HG03575 (cell line): Measurements from ENCODE around the gene VCAM1.
"Not testable (repeated sequence)": the region's sequence is repeated elsewhere in the genome, so short reads cannot be mapped to it uniquely, and the experiment has no call there.

Source experiments
- ATAC-seq: cut with Tn5 transposase; IDR thresholded peaks from one replicate; pipeline ENCODE4 v1.9.1; 2021; ENCODE audit not compliant: unreplicated experiment, insufficient number of reproducible peaks, low FRiP score; ENCODE audit errors: extremely low read depth

The VCAM1 gene, protein sequence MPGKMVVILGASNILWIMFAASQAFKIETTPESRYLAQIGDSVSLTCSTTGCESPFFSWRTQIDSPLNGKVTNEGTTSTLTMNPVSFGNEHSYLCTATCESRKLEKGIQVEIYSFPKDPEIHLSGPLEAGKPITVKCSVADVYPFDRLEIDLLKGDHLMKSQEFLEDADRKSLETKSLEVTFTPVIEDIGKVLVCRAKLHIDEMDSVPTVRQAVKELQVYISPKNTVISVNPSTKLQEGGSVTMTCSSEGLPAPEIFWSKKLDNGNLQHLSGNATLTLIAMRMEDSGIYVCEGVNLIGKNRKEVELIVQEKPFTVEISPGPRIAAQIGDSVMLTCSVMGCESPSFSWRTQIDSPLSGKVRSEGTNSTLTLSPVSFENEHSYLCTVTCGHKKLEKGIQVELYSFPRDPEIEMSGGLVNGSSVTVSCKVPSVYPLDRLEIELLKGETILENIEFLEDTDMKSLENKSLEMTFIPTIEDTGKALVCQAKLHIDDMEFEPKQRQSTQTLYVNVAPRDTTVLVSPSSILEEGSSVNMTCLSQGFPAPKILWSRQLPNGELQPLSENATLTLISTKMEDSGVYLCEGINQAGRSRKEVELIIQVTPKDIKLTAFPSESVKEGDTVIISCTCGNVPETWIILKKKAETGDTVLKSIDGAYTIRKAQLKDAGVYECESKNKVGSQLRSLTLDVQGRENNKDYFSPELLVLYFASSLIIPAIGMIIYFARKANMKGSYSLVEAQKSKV

GRCh38 chr1:100719490-100719889 lies at the start of gene VCAM1:
Gene VCAM1, plus strand, starts transcription at chr1:100719742. Its CDS starts 119 bp downstream, at chr1:100719861.
- peak; percentile 72 for ATAC-seq

- no peak for ATAC-seq
Measured at GRCh38 chr1:100670083-100670482, 49.5 kb upstream of the VCAM1 start.

- ATAC-seq = no peak
Measured at GRCh38 chr1:100671601-100672000, 47.9 kb upstream of the VCAM1 start.

DNA sequence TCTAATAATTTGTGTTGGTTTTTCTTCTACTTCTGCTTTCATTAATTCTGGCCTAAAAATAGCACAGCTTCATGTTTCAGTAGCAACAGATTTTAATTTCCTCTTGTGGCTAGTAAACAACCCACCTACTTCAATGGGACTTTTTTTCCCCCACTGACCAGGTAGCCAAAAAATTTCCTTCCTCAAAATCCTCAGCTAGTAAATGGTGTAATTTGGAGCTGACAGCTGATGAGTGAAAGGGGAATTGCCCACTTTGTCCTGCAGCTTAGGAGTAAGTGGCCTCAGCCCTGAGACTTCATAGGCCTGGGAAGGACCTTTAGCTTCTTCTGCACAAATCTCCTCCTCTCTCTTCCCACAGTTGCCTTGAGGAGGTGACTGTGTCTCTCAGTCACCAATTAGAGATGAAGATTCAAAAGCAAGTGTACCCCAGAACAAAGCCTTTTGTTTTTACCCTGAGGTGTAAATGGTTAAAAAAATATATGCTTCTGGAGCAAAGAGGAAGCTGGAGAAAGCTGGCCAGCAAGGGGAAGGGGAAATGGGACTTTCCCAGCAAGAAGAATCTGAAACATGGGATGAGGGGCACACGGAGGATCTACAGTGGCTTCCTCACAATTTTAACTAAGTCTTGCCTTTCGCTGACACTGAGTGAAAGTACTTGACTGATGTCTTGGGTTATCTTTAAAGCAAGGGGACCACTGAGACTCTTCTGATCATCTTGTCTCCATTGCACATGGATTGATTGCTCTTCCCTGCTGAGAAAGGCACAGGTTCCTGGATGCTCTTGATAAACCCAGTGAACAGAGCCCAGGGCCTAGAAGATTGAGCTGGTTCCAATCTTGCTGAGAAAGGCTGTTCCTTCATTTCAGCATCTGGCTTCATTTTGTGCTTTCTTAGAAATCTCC lies 35.8 kb upstream of the VCAM1 start:
- ATAC-seq = no peak

DNA sequence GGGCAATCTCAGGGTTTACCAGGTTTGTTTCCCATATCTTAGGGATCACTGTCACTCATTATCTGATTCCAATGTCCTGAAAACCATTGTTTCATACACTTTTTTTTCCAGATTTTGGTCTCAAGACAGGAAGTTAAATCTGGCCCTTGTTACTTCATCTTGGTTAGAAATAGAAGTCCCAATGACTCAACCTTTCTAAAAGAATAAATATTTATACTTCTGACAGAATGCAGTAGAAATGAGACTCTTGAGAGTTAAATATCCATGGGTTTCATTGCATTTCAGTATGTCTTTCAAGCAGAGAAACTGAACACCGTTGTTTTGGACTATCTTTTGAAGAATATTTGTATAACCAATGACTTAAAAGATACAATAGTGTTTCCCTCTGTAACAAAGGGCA lies 19.8 kb upstream of the VCAM1 start:
- ATAC-seq = no peak

GRCh38 chr1:100700586-100700985 lies 19.0 kb upstream of the VCAM1 start:
- no peak for ATAC-seq

GRCh38 chr1:100703052-100703451 lies 16.5 kb upstream of the VCAM1 start:
- no peak for ATAC-seq

GRCh38 chr1:100703716-100704115 lies 15.8 kb upstream of the VCAM1 start:
- ATAC-seq = no peak

DNA sequence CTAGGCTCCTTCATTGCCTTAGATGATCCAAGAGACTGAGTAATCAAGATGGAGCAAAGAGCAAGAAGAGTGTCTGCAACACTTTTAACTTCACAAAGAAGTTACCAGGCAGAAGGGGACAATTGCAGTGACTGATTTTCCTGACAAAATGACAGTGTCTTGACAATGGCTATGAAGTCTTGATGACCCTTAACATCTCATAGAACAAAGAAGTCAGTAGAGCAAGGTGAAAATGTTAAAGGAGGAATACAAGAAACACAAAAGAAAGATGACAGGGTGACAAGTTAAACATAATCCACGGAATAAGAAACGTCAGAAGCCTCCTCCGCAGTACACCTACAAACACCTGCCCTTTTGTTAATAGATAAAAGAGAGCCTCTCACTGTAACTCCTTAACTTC lies 15.1 kb upstream of the VCAM1 start:
- ATAC-seq = no peak

DNA sequence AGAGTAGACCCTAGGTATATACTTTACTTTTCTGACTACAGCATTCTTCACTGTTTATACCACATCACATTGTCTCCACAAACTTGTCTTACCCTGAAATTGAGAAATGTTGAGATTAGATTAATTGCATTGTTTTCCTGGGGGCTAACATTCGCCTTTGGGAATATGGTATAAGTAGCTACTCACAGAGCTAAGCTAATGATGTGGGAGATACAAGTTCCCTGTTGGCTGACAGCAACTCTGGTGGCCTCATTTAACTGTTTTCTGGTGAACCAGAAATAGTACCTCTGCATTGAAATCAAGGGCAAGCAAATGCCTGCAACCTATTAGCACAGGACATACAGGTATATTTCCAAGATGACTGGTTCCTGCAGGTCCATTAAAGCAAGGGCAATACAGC lies 13.2 kb upstream of the VCAM1 start:
- ATAC-seq = no peak

- no peak for ATAC-seq
Measured at GRCh38 chr1:100706856-100707255, 12.7 kb upstream of the VCAM1 start.

DNA sequence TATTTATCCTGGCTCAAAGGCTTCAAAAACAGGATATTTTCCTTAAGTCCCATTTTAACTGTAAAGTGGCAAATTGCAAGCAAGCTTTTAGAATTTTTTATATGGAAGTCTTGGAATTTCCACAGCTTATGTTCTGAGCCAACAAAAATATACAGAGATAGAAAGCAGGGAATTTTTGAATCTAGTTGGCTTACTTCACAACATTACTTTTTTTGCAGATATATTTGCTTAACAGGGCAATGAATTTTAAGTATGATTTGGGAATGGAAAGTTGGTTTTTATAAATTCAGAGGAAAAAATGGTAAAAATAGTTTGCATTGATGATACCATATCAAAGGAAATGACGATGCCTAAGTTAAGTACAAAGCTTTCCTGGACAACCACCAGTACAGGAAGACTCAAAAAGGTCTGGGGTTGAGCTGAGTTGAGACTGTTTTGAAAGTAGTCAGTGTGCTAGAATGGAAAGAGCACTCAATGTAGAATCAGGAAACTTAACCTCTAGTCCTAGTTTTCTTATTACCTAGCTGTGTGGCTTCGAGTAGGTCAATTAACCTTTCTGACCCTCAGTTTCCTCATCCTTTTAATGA lies 11.0 kb upstream of the VCAM1 start:
- ATAC-seq = no peak

DNA sequence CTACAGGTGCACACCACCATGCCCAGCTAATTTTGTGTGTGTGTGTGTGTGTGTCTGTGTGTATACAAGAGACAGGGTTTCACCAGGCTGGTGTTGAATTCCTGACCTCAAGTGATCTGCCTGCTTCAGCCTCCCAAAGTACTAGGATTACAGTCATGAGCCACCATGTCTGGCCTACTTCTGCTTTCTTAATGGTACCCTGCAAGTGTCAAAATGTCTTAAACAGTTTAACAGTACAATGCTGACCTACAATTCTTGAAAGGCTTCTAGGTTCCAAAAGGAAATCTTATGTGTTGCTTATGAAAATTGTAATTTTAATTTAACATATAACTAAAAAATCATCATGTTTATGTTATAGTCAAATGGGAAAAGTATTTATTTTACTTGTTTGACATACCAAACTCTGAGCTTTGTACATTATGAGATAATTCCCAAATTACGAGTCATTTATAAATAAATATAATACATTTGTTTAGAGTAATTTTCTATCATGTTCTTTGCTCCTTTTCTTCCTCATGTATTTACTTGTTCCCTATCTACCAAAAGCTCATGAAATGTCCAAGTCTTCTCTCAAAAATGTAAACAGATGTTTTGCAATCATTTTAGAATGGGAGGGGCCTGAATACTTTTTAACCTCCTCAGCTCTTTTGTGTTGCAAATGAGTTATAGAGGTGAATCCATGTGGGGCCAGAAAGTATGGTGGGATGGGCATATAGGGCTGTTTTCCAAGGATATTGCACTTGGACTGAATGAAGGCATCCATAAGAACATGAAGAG lies 8.4 kb upstream of the VCAM1 start:
- ATAC-seq = no peak

GRCh38 chr1:100713027-100713426 lies 6.5 kb upstream of the VCAM1 start:
- ATAC-seq = not testable (repeated sequence)

GRCh38 chr1:100713626-100714025 lies 5.9 kb upstream of the VCAM1 start:
- no peak for ATAC-seq

DNA sequence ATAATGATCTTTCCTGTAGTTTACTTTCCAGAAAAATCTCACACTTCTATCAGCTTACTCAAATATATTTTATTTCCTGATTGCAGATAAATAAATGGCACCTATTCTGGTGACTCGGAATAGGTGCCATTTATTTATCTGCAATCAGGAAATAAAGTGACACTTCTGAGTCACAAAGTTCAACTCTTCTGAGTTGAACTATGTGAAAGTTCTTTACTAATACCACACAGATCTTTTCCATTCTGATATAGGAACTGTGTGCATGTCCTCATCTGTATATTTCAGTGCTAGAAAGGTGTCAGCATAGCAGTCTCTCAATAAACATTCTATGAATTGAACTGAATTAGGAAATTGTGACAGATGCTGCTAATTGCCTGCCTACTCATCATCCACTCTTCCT lies 4.9 kb upstream of the VCAM1 start:
- no peak for ATAC-seq

DNA sequence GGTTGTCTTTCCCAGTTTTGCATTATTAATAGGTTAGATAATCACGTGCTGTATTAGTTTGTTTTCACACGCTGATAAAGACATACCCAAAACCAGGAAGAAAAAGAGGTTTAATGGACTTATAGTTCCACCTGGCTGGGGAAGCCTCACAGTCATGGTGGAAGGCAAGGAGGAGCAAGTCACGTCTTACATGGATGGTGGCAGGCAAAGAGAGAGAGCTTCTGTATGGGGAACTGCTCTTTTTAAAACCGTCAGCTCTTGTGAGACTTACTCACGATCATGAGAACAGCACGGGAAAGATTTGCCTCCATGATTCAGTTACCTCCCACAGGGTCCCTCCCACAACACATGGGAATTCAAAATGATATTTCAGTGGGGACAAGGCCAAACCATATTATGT lies 2.3 kb upstream of the VCAM1 start:
- no peak for ATAC-seq

DNA sequence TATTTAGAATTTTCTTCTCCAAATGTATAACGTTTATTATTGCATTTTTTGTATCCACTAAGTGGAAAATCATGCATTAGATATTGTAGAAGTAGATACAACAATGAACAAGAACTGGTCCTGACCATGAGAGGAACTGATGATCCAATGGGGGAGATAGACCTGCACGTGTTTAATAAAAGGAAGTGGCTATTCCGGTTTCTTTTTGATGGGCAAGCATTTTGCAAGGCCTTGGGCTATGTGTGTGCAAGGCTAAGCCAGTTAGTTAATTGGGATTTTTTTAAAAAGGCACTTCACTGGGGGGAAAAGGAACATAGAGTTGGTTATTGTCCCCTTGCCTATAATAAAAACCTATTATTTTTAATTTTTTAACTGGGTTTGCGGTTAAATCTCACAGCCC lies 961 bp upstream of the VCAM1 start:
- ATAC-seq = no peak
